HPDE6-E6E7 (cell line): ENCODE measurements around the gene CDC42BPA.
"Not testable (repeated sequence)": the region's sequence is repeated elsewhere in the genome, so short reads cannot be mapped to it uniquely, and the experiment has no call there.

Experiments
- DNase-seq: peaks from one replicate; pipeline ENCODE4 v3.0.0; 2011; ENCODE audit warnings: missing footprints; ENCODE audit errors: extremely low spot score

Gene CDC42BPA

GRCh38 chr1:226965581-226966440 is 352.5 kb downstream of the CDC42BPA start:
- DNase-seq: no peak

DNA sequence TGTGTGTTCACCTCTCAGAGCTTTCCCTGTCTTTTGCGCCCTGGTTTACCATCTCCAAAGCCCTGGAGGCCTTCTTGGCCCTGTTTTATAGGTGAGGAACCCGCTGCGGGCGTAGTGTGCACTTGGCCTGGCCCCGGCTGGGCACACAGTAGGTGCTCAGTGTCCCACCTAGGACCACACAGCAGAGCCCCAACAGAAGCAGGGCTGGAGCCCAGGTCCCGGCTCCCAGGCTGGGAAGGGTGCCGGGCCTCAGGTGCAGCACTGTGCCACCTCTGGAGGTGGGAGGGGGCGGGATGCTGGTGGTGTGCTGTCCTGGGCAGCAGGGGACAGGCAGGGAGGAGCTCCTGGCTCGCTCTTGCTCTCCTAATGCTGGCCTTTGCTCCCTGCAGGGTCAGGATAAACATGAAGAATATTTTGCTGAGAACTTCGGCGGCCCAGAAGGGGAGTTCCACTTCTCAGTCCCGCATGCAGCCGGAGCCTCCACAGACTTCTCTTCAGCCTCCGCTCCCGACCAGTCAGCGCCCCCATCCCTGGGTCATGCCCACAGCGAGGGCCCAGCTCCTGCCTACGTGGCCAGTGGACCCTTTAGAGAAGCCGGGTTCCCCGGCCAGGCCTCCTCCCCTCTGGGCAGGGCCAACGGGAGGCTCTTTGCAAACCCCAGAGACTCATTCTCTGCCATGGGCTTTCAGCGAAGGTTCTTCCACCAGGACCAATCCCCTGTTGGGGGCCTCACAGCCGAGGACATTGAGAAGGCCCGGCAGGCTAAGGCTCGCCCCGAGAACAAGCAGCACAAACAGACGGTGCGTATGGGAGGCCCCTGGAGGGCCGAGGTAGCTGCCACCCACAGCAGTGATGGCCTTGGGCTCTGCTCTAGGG is 353.4 kb downstream of the CDC42BPA start:
- no peak for DNase-seq

DNA sequence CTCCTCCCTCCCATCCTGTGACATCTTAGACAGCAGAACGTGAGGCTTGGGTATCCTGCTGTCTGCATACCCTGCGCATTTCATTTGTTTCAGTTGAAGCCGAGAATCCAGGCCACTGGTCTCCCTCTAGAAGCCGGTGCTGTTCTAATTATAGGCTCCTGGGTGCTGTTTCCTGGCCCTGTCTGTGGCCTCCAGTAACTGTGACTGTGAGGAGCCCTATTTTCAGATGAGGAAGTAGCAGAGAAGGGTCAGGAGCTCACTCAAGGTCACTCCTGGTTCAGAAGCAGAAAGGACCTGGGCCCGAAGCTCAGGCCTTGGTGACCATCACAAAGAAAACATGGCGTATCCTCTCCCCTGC is 354.2 kb downstream of the CDC42BPA start:
- DNase-seq: no peak

- DNase-seq: no peak
Observed at GRCh38 chr1:226962421-226963391, 355.6 kb downstream of the CDC42BPA start.

- DNase-seq: no peak
Observed at GRCh38 chr1:226960944-226961765, 357.1 kb downstream of the CDC42BPA start.

GRCh38 chr1:226960256-226960655 is 358.0 kb downstream of the CDC42BPA start:
- no peak for DNase-seq

- no peak for DNase-seq
Observed at GRCh38 chr1:226958300-226958699, 360.0 kb downstream of the CDC42BPA start.

- DNase-seq: no peak
Observed at GRCh38 chr1:226957714-226958113, 360.6 kb downstream of the CDC42BPA start.

DNA sequence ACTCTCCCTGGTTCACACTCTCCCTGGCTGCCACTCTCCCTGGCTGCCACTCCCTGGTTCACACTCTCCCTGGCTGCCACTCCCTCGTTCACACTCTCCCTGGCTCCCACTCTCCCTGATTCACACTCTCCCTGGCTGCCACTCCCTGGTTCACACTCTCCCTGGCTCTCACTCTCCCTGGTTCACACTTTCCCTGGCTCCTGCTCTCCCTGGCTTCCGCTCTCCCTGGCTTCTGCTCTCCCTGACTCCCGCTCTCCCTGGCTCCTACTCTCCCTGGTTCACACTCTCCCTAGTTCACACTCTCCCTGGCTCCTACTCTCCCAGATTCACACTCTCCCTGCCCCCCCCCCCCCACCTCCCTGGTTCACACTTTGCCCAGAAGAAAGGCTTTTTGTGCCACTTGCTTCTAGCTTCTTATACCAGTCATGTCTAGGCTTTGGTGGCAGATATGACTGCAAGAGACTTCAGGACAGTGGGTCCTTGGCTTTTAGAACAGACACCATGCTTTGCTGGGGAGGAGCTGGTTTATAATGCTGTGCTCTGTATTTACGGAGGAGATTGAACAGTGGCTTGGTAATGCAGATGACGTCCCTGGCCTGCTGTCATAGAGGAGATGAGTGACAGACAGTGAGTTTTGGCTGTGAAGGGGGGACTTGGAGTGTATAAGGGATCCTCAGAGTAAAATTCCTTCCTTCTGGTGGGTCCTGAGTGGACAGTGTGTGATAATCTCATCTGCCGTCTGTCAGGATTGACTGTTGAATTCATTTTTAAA is 361.2 kb downstream of the CDC42BPA start:
- DNase-seq: no peak

- DNase-seq: not testable (repeated sequence)
Observed at GRCh38 chr1:226955857-226956256, 362.4 kb downstream of the CDC42BPA start.

DNA sequence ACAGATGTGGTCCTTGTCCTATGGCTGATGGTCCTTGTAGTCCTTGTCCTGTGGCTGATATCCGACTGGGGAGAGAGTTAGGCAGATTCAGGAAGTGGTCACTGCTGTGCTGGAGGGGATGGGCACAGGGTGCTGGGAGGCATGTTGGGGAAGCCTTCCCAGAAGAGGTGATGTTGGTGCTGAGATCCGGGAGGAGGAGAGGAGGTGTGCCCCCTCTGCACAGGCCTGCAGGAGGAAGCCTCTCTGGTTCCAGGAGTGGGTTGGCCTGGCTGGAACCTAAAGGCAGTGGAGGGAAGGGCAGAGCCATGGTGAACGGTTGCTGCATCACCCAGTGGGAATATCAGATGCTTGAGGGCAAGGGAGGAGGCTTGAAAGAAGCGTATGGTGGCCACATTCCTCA is 363.5 kb downstream of the CDC42BPA start:
- no peak for DNase-seq

DNA sequence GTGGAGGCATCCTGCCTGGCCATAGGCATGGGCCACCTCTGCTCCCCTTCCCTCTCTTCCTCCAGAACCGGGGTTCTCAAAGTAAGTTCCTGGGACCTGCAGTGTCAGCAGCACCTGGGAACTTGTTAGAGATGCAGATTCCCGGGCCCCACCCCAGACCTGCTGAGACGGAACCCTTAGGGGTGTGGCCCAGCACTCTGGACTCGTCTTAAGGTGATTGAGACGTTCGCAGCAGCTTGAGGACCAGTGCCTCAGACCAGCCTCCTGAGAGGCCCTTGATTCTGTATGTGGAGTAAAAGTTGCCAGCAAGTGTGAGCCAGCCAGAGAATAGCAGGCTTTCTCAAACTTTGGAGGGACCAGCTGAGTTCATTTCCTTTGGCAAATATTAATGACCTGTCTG is 364.0 kb downstream of the CDC42BPA start:
- no peak for DNase-seq

DNA sequence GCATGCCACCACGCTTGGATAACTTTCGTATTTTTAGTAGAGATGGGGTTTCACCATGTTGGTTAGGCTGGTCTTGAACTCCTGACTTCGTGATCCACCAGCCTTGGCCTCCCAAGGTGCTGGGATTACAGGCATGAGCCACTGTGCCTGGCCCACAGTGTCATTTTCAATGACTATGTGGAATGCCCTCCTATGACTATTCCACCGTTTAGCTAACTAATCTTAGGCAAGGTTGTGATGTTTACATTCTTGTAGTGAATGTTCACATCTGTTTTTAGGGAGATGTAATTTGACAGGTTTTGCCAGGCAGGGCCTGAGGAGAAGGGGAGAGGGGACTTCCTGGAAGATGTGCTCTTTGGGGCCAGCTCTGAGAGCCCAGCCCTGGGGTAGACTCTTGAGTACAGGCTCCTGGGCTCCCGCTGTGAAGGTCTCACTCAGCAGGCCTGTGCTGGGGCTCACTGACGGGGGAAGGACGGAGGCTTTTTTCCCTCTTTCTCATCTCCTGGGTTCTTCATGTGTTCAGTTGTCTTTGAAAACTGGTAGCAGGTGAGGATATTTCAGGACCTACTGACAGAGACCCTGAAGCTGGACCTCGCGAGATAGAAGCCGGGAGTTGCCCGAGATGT is 365.0 kb downstream of the CDC42BPA start:
- DNase-seq: no peak

DNA sequence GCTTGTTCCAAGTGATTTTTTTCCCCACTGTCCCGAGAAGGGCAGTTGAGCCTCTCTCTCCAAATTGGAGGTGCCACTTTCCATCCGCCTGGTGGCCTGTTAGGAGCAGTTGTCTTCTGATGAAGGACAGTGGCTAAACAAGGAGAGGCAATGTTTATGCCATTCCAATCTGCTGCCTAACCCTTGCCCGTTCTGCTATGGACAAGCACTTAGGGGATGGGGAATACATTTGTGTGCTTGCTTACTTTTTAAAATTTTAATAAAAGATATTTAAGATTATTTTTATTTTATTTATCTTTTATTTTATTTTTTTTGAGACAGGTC is 366.2 kb downstream of the CDC42BPA start:
- no peak for DNase-seq

DNA sequence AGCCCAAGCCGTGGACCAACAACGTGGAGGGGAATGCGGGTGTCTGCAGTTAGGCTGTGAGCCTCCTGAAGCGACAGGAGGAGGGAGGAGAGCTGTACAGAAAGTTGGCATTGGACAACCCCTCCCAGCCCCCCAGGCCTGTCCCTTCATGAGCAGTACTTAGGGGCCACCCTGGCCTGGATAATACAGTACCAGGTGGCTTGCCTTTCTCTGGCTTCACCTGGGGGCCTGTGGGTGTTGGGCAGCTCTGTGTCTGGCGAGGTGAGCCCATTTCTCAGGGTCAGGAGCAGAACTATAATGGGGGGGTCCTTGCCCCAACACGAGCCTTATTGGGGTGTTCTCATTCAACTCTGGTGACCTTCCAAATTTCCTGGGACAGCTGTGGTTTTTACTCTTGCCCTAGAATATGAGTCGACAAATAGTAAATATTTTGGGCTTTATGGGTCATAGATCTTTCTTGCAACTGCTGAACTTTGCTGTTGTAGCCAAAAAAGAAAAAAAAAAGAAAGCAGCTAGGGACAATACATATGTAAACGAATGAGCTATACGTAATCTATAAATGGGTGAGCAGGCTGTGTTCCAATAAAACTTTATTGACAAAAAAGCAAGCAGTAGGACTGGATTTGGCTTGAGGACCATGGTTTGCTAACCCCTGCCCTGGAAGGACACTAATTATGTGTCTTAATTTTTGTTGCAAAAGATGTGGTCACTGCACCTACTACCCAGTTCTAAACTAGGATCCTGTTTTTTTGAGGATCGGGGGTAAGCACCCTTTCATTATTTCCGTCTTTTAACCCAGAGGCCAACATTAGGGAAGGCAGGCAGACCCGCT is 366.8 kb downstream of the CDC42BPA start:
- no peak for DNase-seq

GRCh38 chr1:226950871-226951270 is 367.4 kb downstream of the CDC42BPA start:
- DNase-seq: no peak

DNA sequence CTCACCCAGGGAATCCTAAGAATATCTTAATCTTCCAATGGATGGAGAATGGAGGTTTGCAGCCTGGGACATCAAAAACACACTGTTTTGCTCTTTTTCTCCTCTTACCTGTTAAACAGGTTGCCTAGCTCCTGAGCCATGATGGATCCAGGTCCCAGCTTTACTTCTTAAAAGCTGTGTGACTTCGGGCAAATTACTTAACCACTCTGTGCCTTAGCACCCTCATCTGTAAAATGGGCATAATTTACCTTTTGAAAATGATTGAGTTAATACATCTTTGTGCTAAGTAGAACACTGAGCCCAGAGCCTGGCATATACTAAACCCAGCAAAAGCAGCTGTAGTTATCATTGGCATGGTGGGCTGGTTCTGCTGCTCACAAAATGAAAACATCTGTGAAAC is 368.0 kb downstream of the CDC42BPA start:
- no peak for DNase-seq

GRCh38 chr1:226949401-226949800 is 368.9 kb downstream of the CDC42BPA start:
- no peak for DNase-seq

GRCh38 chr1:226948996-226949395 is 369.3 kb downstream of the CDC42BPA start:
- no peak for DNase-seq
